ENCODE results near the gene EXTL2.
"Not testable (repeated sequence)": the region's sequence is repeated elsewhere in the genome, so short reads cannot be mapped to it uniquely, and the experiment has no call there.

Gene EXTL2

DNA sequence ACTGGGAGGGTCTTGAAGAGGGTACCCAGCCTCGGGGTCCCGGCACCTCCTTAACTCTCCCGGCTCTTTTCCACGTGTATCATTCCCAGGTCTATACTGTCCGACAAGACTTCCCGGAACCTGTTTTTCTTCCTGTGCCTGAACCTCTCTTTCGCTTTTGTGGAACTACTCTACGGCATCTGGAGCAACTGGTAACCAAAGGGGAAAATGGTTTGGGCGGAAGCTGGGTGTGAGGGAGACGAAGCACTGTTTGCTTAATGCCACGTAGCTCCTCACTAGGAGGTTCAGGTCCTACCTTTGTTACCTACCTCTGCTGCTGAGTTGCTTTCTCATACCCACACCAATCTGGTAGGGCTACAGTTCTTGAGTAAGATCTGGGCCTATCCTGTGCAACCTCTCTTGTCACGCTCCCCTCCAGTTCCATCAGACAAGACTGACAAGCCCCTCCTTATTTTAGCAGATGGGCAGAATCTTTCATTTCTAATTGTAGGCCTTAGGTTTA lies 1.9 kb upstream of the EXTL2 start:
- peak; percentile 64 for DNase-seq

DNA sequence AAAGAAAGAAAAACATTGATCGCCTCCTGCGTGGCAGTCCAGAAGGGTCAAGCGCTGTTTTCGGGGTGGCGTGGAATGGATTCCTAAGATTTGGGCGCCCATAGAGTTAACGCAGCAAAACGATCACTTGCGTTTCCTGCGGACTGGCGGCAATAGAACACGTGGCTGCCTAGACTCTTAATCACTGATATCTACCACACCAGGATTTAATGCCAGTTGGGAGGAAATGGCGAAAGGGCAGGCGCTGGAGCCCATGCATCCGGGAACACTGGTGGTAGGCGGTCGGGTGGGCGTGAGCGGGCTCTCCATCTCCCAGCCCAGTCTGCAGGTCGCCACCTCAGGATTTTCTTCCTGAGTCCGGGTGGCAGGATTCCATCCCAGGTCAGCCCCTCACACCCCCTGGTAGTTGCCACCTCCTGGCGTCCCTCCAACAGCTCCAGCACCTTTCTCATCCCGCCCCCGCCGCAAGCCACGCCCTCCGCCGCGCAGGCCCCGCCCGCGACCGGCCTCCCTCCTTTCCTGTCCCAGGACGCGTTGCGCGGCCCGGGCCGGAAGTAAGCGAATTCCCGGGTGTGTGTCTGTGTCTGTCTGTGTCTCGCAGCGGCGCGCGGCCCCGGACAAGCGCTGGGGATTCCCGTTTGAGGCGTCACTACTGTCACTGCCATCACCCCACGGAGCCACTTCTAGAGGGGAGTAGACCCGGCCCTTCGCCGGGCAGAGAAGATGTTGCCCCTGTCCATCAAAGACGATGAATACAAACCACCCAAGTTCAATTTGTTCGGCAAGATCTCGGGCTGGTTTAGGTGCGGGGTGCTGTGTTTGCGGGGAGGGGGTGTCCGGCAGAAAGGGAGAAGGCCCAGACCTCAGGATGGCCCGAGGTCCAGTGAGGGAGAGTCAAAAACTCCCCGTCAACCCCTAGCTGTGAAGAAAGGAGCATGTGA lies 1.2 kb upstream of the EXTL2 start, which contains the start of gene SLC30A7:
SLC30A7 (plus strand) TSS at position 551 of the 941 bp plus-strand sequence; CDS start at position 724, 173 bp downstream.
- DNase-seq, result peak; percentile 96

DNA sequence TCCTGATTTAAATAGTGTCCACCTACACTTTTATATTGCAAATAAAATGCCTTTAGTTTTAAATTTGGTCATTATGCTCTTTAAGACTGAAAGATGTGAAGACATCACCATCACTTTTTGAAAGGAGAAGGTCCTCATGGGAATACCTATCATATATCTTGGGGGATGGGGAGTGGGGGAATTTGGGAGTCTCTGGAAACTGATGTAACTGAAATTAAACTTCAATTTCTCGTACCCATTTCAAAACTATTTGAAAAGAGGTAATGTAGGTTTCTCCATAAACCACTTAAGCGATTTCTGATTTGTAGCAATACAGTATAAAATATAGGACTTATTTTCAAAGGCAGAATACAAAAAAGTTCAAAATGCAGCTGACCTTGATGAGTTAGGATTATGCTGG lies 924 bp downstream of the EXTL2 start:
- no peak for DNase-seq

DNA sequence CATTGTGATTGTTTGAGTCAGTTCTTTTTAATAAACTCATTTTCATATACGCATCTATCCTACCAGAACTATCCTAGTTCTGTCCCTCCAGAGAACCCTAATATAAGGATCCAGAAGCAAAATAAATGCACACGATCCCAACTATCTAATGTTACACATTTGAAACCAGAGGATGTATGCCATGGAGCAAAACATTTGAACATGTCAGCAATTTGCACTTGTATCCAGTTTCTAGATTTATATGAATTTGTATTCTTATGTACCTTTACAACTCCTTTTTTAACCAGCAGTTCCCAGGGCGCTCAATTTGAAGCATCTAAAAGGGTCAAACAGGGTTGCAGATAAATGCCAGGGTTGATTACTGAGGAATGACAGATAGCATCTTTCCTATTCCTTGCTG lies 2.1 kb downstream of the EXTL2 start:
- DNase-seq, result no peak

DNA sequence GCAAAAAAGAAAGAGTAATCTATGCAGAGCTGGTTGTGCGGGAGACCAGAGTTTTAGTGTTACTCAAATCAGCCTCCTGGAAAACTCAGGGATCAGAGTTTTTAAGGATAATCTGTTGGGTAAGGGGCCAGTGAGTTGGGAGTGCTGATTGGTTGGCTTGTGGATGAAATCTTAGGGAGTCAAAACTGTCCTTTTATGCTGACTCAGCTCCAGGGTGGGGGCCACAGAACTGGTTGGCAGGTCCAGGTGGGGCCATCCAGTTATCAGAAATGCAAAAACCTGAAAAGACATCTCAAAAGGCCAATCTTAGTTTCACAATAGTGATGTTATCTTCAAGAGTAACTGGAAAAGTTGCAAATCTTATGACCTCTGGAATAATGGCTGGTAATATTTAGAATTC lies 3.3 kb downstream of the EXTL2 start:
- DNase-seq, result no peak

DNA sequence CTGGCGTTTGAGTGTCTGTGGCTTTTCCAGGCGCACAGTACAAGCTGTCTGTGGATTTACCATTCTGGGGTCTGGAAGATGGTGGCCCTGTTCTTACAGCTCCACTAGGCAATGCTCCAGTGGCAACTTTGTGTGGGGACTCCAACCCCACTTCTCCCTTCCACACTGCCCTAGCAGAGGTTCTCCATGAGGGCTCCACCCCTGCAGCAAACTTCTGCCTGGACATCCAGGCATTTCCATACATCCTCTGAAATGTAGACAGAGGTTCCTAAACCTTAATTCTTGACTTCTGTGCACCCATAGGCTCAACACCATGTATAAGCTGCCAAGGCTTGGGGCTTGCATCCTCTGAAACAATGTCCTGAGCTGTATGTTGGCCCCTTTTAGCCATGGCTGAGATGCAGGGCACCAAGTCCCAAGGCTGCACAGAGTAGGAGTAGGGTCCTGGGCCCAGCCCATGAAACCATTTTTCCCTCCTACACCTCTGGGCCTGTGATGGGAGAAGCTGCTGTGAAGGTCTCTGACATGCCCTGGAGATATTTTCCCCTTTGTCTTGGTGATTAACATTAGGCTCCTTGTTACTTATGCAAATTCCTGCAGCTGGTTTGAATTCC lies 4.7 kb downstream of the EXTL2 start:
- not testable (repeated sequence) for DNase-seq

DNA sequence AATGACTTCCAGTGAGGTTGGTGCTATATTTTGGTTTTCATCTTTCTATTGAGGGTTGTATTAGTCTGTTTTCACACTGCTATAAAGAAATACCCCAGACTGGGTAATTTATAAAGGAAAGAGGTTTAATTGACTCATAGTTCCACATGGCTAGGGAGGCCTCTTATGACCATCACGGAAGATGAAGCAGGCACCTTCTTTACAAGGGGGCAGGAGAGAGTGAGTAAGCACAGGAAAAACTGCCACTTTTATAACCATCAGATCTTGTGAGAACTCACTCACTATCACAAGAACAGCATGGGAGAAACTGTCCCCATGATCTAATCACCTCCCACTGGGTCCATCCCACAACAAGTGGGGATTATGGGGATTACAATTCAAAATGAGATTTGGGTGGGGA lies 5.6 kb downstream of the EXTL2 start:
- DNase-seq, result not testable (repeated sequence)

DNA sequence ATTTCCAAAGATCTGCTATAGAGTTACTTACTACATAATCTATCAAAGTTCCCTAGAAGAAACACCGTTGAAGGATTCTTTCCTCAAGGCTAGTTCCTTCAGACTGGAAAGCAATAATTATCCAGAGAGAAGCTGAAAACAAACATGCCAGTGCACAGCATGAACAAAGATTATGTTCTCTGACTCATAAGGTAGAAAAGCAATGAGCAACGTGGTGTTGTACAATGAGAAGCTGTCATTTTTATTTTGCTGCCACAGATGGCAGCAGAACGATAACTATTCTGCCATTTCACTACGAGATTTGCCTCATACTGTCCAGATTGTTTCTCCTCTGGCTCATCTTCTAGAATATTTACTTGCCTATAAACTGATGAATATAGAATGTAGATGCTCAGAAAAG lies 10.7 kb downstream of the EXTL2 start:
- DNase-seq, result peak; percentile 12

DNA sequence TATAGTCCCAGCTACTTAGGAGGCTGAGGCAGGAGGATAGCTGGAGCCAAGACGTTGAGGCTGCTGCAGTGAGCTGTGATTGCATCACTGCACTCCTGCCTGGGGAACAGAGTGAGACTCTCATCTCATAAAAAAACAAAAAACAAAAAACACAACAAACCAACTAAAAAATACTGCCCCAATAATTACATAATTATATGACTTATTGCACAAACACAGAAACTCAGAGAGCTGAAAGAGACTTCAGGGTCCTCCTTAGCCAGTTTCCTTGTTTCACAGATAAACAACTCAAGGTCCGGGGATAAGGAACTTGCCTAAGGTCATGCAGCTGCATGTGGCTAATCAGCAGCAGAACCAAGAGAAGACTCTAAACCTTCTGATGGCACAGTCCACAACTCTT lies 11.9 kb downstream of the EXTL2 start:
- peak; percentile 66 for DNase-seq

DNA sequence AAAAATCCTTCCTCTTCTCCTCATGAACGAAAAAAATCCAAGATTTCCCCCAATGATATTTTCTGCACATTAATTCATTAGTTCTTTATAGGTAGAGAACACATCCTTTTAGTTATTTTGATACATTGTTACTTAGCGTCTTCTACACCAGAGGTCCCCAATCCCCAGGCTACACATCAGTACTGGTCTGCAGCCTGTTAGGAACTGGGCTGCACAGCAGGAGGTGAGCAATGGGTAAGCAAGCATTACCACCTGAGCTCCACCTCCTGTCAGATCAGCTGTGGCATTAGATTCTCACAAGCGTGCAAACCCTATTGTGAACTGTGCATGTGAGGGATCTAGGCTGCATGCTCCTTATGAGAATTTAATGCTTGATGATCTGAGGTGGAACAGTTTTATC lies 13.0 kb downstream of the EXTL2 start:
- no peak for DNase-seq

DNA sequence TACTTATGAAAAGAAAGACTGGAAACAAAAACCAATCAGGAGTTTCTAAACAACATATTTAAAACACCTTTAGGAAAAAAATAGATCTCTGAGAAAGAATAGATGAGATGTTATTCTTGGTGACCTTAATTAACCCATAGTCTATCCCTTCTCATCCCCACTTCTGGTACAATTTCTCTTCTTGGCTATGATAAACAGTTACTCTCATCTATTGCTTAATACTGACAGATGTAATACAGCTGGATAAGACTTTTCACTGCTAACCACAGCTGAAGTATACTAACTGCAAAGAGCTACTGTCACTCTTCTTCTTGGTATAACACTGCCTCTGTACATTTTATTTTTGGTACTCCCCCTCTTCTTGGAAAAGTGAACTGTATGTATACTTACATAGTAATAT lies 15.2 kb downstream of the EXTL2 start:
- no peak for DNase-seq

DNA sequence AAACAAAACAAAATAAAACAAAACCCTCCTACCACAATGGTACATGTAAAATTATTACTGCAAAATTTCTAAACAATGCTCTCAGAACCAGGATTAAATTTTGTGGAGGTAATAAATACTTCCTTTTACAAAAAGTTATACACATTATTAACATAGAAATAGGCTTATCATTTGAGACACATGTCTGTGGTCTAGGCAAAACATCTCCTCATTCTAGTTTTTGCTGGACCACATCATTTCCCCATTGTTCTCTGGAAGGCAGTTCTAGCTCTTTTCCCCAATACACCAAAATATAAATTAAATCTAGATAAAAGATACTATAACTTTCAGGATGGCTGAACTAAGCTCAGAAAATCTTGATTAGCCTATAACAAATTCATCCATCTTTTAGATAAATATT lies 18.4 kb downstream of the EXTL2 start:
- DNase-seq, result no peak

DNA sequence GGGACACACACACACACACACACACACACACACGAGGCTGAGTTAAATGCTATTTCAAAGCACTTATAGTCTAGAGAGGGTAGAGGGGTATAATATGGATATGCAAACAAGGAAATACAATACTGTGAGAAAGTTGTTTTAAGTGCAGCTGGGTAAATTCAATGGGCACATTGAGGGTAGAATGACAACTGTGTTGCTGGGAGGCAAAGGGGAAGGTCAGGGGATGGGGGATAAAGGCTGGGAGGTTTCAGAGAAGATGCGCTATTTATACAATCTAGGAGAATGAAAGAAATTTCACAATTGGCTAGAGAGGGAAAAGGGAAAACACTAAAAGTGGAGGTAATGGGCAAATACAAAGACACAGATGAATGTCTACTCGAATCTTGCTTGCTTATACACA lies 19.4 kb downstream of the EXTL2 start:
- no peak for DNase-seq

DNA sequence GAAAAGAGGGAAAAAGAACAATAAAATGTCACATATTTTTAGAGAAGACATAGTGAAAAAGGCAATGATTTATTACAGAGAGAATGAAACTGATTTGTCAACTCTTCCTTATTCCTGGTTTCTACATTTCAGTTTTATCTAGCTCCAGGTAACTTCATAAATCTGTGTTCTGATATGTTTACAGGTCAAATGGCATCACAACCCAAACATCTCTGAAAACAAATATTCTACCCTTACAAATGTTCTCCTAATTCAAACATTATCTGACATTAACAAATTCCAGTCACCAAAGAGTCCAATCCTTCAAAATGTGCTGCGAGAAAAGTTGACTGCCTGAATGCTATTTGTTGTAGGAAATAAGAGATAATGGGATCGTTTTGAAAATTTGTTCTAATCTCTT lies 20.2 kb downstream of the EXTL2 start:
- DNase-seq, result no peak

DNA sequence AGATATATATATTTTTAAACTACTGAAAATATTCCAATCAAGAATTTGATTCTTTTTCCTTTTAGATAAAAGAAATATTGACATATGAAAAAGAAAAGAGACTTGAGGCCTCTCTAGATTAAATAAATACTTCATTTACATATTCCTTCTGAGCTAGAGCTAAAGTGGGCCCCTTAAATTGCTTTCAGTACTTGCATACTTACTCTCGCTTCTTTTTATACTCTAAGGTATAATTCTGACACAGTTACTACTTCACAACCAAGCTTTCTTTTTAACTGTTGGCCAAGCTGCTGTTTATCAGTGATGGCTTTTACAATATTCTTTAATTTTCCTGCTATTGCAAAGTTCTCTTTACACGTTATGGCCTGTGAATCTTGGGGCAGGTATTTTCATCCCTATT lies 24.6 kb downstream of the EXTL2 start:
- no peak for DNase-seq

DNA sequence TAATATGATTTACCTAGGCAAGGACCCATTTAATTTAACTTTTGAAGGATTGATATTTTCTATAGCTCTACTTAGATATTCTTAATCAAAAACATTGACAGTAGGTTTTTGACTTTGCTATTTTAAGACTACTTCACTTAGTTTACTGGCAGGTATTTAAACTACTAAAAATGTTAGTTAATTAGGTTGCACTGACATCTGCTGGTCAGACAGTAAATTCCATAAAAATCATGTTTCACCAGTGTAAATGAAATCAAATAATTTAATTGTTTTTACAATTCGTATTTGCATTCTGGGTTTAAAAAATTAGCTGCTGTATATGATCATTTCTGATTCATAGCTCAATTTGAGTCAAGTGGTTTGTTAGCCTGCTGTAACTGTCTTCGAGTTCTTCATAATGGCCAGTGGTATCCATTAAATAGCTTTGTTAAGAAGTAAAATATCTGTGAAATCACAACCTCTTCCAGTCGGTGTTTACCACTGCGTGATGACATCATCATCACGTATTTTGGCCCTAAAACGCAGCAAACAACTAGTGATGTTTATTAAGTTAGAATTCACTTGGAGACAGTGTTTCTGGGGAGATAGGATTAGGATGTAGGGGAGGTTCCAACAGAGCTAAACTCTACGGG lies 26.2 kb downstream of the EXTL2 start:
- DNase-seq, result peak; percentile 51

DNA sequence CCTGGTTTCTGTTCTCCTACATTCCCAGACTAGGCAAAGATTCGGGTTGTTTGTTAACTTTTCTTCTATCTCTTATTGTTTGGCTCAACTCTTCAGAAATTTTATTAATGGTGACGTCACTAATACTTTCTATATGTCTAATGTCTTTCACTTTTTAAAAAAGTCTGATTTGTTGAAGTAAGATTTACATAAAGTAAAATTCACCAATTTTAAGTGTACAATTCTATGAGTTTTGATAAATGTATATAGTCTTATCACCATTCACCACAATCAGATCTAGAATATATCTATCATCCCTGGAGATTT lies 27.8 kb downstream of the EXTL2 start:
- no peak for DNase-seq

DNA sequence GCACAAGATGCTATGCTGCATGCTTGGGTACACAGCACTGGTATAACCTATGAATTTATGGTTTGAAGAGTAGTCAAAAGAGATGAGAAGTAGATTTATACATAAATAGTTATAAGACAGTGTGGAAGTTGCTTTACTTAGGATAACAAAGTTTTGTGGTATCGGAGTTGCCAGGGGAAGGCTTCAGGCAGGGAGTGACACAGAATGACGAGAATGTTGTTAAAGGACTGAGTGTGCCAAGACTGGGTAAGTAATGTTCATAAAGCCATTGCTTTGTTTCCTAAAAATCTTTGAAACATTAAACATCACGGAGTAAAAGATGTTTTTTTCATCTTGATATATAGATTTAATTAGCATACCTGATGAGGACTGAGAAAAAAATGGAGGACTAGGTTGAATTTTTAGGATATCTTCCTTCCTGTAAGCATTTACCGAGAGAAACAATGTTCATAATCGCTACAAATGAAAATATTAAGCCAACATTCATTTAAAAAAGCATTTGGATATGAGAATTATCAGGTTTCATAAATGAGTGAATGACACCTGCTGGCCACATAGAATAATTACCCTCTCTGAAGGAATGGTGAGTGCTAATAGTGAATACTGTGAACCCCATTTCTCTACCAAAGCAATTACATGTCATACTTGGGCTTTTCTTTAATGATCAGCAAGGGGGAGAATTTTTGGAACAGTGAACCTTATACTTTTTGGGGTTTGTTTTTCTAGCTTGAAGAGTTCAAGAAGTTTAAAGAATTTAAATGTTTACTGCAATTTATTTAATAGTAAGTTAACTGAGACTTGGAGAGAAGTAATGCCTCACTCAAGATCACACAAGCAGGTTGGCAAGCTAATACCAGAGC lies 28.4 kb downstream of the EXTL2 start:
- DNase-seq, result peak; percentile 55

DNA sequence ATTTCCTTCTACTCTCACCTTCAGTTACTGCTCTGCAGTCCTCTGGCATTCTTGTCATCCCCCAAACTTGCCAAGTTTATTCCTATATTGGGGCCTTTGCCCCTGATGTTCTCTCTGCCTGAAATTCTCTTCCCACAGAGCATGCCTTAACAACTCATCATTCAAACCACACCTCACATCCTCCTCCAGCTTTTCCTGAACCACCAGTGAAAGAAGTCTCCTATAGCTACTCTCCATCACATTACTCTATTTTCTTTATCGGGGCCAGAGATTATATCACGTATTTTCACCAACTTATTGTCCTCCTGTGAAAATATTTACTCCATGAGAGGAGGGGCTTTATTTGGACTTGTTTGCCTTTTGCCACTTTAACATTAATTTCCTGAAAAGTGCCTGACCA lies 32.1 kb downstream of the EXTL2 start:
- DNase-seq, result no peak

DNA sequence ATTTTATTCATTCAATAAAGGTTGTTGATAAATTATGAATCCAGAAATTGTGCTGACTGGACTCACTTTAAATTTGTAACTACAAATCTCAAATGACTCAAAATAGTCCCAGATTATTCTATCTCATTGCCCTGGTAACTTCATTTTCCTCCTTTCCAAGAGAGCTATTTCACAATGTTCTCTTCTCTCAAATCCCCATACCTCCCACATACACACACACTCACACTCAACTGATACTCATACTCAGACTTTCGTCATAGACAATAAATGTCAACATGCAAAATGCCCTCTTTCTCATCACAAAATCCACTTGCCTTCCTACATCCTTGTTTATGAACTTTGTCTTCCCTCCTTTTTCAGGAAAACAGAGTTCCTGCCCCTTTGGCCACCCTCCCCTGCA lies 33.3 kb downstream of the EXTL2 start:
- peak; percentile 76 for DNase-seq

DNA sequence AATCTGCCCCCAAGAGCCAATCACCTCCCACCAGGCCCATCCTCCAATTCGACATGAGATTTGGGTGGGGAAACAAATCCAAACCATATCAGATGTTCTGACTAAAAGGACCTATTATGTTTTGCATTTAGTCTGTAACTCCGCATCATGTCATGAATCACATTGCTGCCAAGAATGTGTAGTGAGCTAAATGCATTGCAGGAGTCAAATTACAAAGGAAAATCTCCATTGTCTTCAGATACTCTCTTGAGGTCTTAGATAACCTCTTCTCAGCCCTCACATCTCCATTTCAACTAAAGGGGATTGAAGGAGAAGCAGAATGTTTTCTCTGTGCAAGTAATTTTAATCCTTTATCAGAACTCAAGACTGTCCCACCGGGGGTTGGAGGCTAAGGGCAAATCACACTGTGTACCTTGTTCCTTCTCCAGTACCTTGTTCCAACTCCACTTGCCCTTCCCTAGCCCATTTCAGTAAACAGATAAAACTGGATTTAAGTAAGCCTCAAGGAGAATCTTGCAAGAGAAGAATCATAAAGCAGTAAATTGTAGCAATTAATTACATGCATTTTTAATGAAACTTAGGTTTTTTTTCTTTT lies 34.1 kb downstream of the EXTL2 start:
- no peak for DNase-seq

DNA sequence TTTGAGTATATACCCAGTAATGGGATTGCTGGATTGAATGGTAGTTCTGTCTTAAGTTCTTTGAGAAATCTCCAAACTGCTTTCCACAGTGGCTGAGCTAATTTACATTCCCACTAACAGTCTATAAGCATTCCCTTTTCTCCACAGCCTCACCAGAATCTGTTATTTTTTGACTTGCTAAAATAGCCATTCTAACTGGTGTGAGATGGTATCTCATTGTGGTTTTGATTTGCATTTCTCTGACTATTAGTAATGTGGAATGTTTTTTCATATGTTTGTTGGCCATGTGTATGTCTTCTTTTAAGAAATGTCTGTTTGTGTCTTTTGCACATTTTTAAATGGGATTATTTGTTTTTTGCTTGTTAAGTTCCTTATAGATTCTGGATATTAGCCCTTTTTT lies 39.5 kb downstream of the EXTL2 start:
- DNase-seq, result not testable (repeated sequence)
